GM19438 (cell line): ENCODE data around the gene DNAJC6.

Experiments used
- ATAC-seq: cut with Tn5 transposase; IDR thresholded peaks from one replicate; pipeline ENCODE4 v1.9.1; 2021; ENCODE audit warnings: low read depth; ENCODE audit not compliant: unreplicated experiment

DNAJC6 gene

GRCh38 chr1:65292861-65293593, 16.3 kb upstream of the DNAJC6 start:
- no peak for ATAC-seq

- no peak for ATAC-seq
Observed at GRCh38 chr1:65297706-65298105, 11.6 kb upstream of the DNAJC6 start.

GRCh38 chr1:65299328-65299727, 10.0 kb upstream of the DNAJC6 start:
- no peak for ATAC-seq

- ATAC-seq, result no peak
Observed at GRCh38 chr1:65308781-65309303, 501 bp upstream of the DNAJC6 start.

GRCh38 chr1:65310078-65310587, 790 bp downstream of the DNAJC6 start:
- ATAC-seq, result no peak

- no peak for ATAC-seq
Observed at GRCh38 chr1:65311760-65312159, 2.4 kb downstream of the DNAJC6 start.

- no peak for ATAC-seq
Observed at GRCh38 chr1:65316233-65316632, 6.9 kb downstream of the DNAJC6 start.

GRCh38 chr1:65317866-65318653, 8.7 kb downstream of the DNAJC6 start:
- no peak for ATAC-seq

- no peak for ATAC-seq
Observed at GRCh38 chr1:65319141-65319540, 9.8 kb downstream of the DNAJC6 start.

- no peak for ATAC-seq
Observed at GRCh38 chr1:65319754-65320153, 10.4 kb downstream of the DNAJC6 start.

GRCh38 chr1:65321879-65322278, 12.5 kb downstream of the DNAJC6 start:
- ATAC-seq, result no peak

- ATAC-seq, result no peak
Observed at GRCh38 chr1:65323246-65323645, 13.9 kb downstream of the DNAJC6 start.

- ATAC-seq, result no peak
Observed at GRCh38 chr1:65330021-65330420, 20.7 kb downstream of the DNAJC6 start.

GRCh38 chr1:65330822-65331221, 21.5 kb downstream of the DNAJC6 start:
- no peak for ATAC-seq

- no peak for ATAC-seq
Observed at GRCh38 chr1:65332821-65333220, 23.5 kb downstream of the DNAJC6 start.

GRCh38 chr1:65334081-65334480, 24.7 kb downstream of the DNAJC6 start:
- ATAC-seq, result no peak

GRCh38 chr1:65339866-65340468, 30.6 kb downstream of the DNAJC6 start:
- ATAC-seq, result no peak

GRCh38 chr1:65341381-65341780, 32.0 kb downstream of the DNAJC6 start:
- no peak for ATAC-seq

GRCh38 chr1:65343286-65343685, 33.9 kb downstream of the DNAJC6 start:
- no peak for ATAC-seq

GRCh38 chr1:65344171-65344814, 35.0 kb downstream of the DNAJC6 start:
- no peak for ATAC-seq

GRCh38 chr1:65346190-65346589, 36.8 kb downstream of the DNAJC6 start:
- no peak for ATAC-seq
